ENCODE results near the gene TMEM14A.

GRCh38 chr6:52663120-52663935, 7.6 kb upstream of the TMEM14A start:
- TF ChIP-seq POLR2A (IDR thresholded peaks at IDR 0.05; ENCODE audit: control extremely low read depth in 1 of 2, low read depth in 2 of 2, low read length in 2 of 2) (no peak), NRF1 (IDR thresholded peaks at IDR 0.05; ENCODE audit: low read depth, low read length) (no peak)
